Mucosa of descending colon (tissue), 3 donors: ENCODE data around the gene ALPK1. TPM values are rescaled to one million over a fixed set of nuclear protein-coding genes. Genes with fewer than 3 reads are reported as not detected.

Experiments used
- ATAC-seq: fragments of 200-7000 bp; cut with Tn5 transposase; one replicate; pipeline ENCODE4 v1.9.1; 2020; ENCODE audit warnings: mild to moderate bottlenecking, moderate library complexity
- DNase-seq, 3 donors: peaks; one replicate each; pipeline ENCODE4 v3.0.0-alpha.2; 2020
- H3K36me3 ChIP-seq: fragments of 200-600 bp; one replicate; pipeline ENCODE4 v1.8.0; 2021; ENCODE audit warnings: low read depth, mild to moderate bottlenecking
- H3K4me1 ChIP-seq: fragments of 200-600 bp; one replicate; pipeline ENCODE4 v1.8.0; 2021; ENCODE audit warnings: low read depth, mild to moderate bottlenecking
- H3K4me3 ChIP-seq: fragments of 200-600 bp; one replicate; pipeline ENCODE4 v1.8.0; 2021; ENCODE audit warnings: mild to moderate bottlenecking
- H3K9me3 ChIP-seq: fragments of 200-600 bp; one replicate; pipeline ENCODE4 v1.8.0; 2021; ENCODE audit warnings: mild to moderate bottlenecking
- intact Hi-C, 2 donors: fragments of 100-400 bp; cut with DNase I in 1 of 2; cut with micrococcal nuclease in 1 of 2; formaldehyde crosslinking; loops; one replicate each; pipeline versions ENCODE4 v1.11.0 to v1.11.1; 2022; cut with DNase I, micrococcal nuclease
- total RNA-seq, 3 donors: library from RNA; stranded (reverse); fragmentation: NEBNext Ultra II Directional in 2 of 3; extraction: Animal tissue kit (Norgen Biotek cat#: 25700) in 2 of 3; gene quantifications; one replicate each; pipeline versions ENCODE4 v1.2.1 to v1.2.4, GENCODE V29; 2021 to 2023
- TF ChIP-seq, protein P1 (sequence below): fragments of 200-600 bp; IDR thresholded peaks from one replicate; pipeline ENCODE4 v1.8.0; 2022; ENCODE audit warnings: antibody characterized with exemption, mild to moderate bottlenecking
- donor health status: DM: no; HTN: no; CAD: no; lungs with moderate emphysema.
- donor health status: DM: no; HTN: no; CAD: no.
- donor health status: DM: no; HTN: yes; CAD: no.

The ALPK1 gene
- total RNA-seq, 3 donors from 2014 or later, result 23.1 to 39.8 (median 31.0) TPM

GRCh38 chr4:112287258-112287989 is 9.7 kb upstream of the ALPK1 start:
- DNase-seq (no peak), ATAC-seq (no peak)
- Histone ChIP-seq H3K4me3 (no peak overlapping the region), H3K4me1 (peaks cover 5% of the 10 kb centered on the region), H3K9me3 (no peaks in the 10 kb centered on the region), H3K36me3 (no peaks in the 10 kb centered on the region)
- TF ChIP-seq, protein P1, sequence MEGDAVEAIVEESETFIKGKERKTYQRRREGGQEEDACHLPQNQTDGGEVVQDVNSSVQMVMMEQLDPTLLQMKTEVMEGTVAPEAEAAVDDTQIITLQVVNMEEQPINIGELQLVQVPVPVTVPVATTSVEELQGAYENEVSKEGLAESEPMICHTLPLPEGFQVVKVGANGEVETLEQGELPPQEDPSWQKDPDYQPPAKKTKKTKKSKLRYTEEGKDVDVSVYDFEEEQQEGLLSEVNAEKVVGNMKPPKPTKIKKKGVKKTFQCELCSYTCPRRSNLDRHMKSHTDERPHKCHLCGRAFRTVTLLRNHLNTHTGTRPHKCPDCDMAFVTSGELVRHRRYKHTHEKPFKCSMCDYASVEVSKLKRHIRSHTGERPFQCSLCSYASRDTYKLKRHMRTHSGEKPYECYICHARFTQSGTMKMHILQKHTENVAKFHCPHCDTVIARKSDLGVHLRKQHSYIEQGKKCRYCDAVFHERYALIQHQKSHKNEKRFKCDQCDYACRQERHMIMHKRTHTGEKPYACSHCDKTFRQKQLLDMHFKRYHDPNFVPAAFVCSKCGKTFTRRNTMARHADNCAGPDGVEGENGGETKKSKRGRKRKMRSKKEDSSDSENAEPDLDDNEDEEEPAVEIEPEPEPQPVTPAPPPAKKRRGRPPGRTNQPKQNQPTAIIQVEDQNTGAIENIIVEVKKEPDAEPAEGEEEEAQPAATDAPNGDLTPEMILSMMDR, result no peak
- intact Hi-C loops, result no loop called here

DNA sequence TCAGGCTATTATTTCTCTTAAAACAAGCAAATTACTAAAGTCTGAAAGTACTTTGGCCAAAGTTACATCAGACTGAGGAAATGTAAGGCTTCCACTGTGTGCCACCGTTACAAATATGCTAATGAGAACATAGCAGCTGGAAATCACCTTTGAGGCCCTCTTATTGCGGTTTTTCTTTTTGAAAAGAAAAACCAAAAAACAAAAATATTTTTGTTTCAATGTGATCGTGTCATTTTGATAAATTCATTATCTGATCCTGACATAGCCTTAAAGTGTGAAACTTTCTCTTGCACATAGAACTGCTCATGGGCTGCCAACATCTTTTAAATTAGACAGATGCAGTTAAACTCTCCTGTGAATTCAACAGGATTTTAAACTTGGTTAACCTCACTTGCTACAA is 8.7 kb upstream of the ALPK1 start:
- intact Hi-C loops, result no loop called here
- H3K4me1 ChIP-seq, result peaks cover 5% of the 10 kb centered on the region
- TF ChIP-seq, protein P1, result no peak
- H3K9me3 ChIP-seq, result no peaks in the 10 kb centered on the region
- DNase-seq (no peak), ATAC-seq (no peak)
- H3K4me3 ChIP-seq, result no peak overlapping the region
- no peaks in the 10 kb centered on the region for H3K36me3 ChIP-seq

- Histone ChIP-seq H3K36me3 (no peaks in the 10 kb centered on the region), H3K9me3 (no peaks in the 10 kb centered on the region), H3K4me3 (no peak overlapping the region), H3K4me1 (no peaks in the 10 kb centered on the region)
- TF ChIP-seq, protein P1, result no peak
- no peak for DNase-seq
- intact Hi-C loops, result no loop called here
- ATAC-seq, result no peak
Measured at GRCh38 chr4:112289407-112290253, 7.5 kb upstream of the ALPK1 start.

- ATAC-seq (no peak), DNase-seq (no peak)
- intact Hi-C loops, result no loop called here
- no peaks in the 10 kb centered on the region for H3K9me3 ChIP-seq
- no peaks in the 10 kb centered on the region for H3K4me1 ChIP-seq
- TF ChIP-seq, protein P1, result no peak
- H3K36me3 ChIP-seq, result no peaks in the 10 kb centered on the region
- H3K4me3 ChIP-seq, result no peak overlapping the region
Measured at GRCh38 chr4:112290341-112290740, 6.8 kb upstream of the ALPK1 start.

GRCh38 chr4:112299721-112300120 is 2.6 kb downstream of the ALPK1 start:
- ATAC-seq (no peak), DNase-seq (no peak)
- H3K4me3 ChIP-seq, result no peak overlapping the region
- TF ChIP-seq, protein P1, result no peak
- no peaks in the 10 kb centered on the region for H3K9me3 ChIP-seq
- intact Hi-C loops, result no loop called here
- H3K4me1 ChIP-seq, result peaks cover 8% of the 10 kb centered on the region
- no peaks in the 10 kb centered on the region for H3K36me3 ChIP-seq
